Sigmoid colon (tissue), 4 donors: ENCODE data around the gene FNIP1.

Experiments used
- EP300 ChIP-seq, 4 donors: sonication (generic); formaldehyde crosslinking; IDR thresholded peaks; one replicate each; pipeline ENCODE4 v1.6.1; 2017; ENCODE audit warnings: antibody characterized with exemption in 4 of 4
- POLR2A ChIP-seq, 2 donors: fragments of 450-650 bp; IDR thresholded peaks; one replicate each; pipeline ENCODE4 v1.6.1; 2016; ENCODE audit warnings: antibody characterized with exemption in 2 of 2, mild to moderate bottlenecking in 2 of 2, moderate library complexity in 2 of 2
- POLR2AphosphoS5 ChIP-seq, 4 donors: sonication (generic); formaldehyde crosslinking; IDR thresholded peaks; one replicate each; pipeline ENCODE4 v1.6.1; 2017; ENCODE audit warnings: antibody characterized with exemption in 4 of 4
- TF ChIP-seq, protein P1 (sequence below), 4 experiments: fragments of 450-650 bp in 3 of 4; fragments of 200-600 bp in 1 of 4; IDR thresholded peaks; one replicate each; pipeline ENCODE4 v1.5.1; 2016 to 2019; ENCODE audit warnings: antibody characterized with exemption in 4 of 4, mild to moderate bottlenecking in 3 of 4, moderate library complexity in 2 of 4

GRCh38 chr5:131677115-131677514 is 119.7 kb downstream of the FNIP1 start:
- TF ChIP-seq, protein P1, sequence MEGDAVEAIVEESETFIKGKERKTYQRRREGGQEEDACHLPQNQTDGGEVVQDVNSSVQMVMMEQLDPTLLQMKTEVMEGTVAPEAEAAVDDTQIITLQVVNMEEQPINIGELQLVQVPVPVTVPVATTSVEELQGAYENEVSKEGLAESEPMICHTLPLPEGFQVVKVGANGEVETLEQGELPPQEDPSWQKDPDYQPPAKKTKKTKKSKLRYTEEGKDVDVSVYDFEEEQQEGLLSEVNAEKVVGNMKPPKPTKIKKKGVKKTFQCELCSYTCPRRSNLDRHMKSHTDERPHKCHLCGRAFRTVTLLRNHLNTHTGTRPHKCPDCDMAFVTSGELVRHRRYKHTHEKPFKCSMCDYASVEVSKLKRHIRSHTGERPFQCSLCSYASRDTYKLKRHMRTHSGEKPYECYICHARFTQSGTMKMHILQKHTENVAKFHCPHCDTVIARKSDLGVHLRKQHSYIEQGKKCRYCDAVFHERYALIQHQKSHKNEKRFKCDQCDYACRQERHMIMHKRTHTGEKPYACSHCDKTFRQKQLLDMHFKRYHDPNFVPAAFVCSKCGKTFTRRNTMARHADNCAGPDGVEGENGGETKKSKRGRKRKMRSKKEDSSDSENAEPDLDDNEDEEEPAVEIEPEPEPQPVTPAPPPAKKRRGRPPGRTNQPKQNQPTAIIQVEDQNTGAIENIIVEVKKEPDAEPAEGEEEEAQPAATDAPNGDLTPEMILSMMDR (IDR thresholded peaks at IDR 0.05), result no peak
- peak in 1 of 4 donors; percentile 12 for TF ChIP-seq POLR2AphosphoS5 (IDR thresholded peaks at IDR 0.05)
- no peak for TF ChIP-seq POLR2A (IDR thresholded peaks at IDR 0.05)
- no peak for TF ChIP-seq EP300 (IDR thresholded peaks at IDR 0.05)
